ENCODE results near the gene OTOGL.
"Not testable (repeated sequence)": the region's sequence is repeated elsewhere in the genome, so short reads cannot be mapped to it uniquely, and the experiment has no call there.

Gene OTOGL

GRCh38 chr12:80189241-80189640, 89.9 kb downstream of the OTOGL start:
- DNase-seq = no peak

GRCh38 chr12:80190001-80190400, 90.7 kb downstream of the OTOGL start:
- no peak for DNase-seq

- no peak for DNase-seq
Measured at GRCh38 chr12:80192087-80192486, 92.8 kb downstream of the OTOGL start.

GRCh38 chr12:80193865-80194264, 94.5 kb downstream of the OTOGL start:
- DNase-seq = no peak

GRCh38 chr12:80195074-80195726, 95.9 kb downstream of the OTOGL start:
- DNase-seq = no peak

- DNase-seq = no peak
Measured at GRCh38 chr12:80195737-80196136, 96.4 kb downstream of the OTOGL start.

GRCh38 chr12:80196419-80196818, 97.1 kb downstream of the OTOGL start:
- no peak for DNase-seq

- DNase-seq = no peak
Measured at GRCh38 chr12:80198782-80199337, 99.5 kb downstream of the OTOGL start.

GRCh38 chr12:80199931-80200330, 100.6 kb downstream of the OTOGL start:
- no peak for DNase-seq

- no peak for DNase-seq
Measured at GRCh38 chr12:80200414-80200813, 101.1 kb downstream of the OTOGL start.

GRCh38 chr12:80201908-80202307, 102.6 kb downstream of the OTOGL start:
- DNase-seq = no peak

GRCh38 chr12:80205960-80206359, 106.6 kb downstream of the OTOGL start:
- no peak for DNase-seq

- no peak for DNase-seq
Measured at GRCh38 chr12:80208071-80208470, 108.7 kb downstream of the OTOGL start.

- no peak for DNase-seq
Measured at GRCh38 chr12:80211671-80212070, 112.3 kb downstream of the OTOGL start.

- no peak for DNase-seq
Measured at GRCh38 chr12:80212938-80213645, 113.8 kb downstream of the OTOGL start.

- no peak for DNase-seq
Measured at GRCh38 chr12:80213871-80214270, 114.5 kb downstream of the OTOGL start.

GRCh38 chr12:80217011-80217535, 117.7 kb downstream of the OTOGL start:
- DNase-seq = peak; percentile 32

GRCh38 chr12:80218925-80219324, 119.6 kb downstream of the OTOGL start:
- not testable (repeated sequence) for DNase-seq

GRCh38 chr12:80219345-80219744, 120.0 kb downstream of the OTOGL start:
- no peak for DNase-seq

- DNase-seq = no peak
Measured at GRCh38 chr12:80222261-80222660, 122.9 kb downstream of the OTOGL start.

- DNase-seq = no peak
Measured at GRCh38 chr12:80226576-80226975, 127.2 kb downstream of the OTOGL start.

- DNase-seq = not testable (repeated sequence)
Measured at GRCh38 chr12:80227904-80228303, 128.6 kb downstream of the OTOGL start.

GRCh38 chr12:80230068-80230467, 130.7 kb downstream of the OTOGL start:
- DNase-seq = no peak

- DNase-seq = no peak
Measured at GRCh38 chr12:80232837-80233236, 133.5 kb downstream of the OTOGL start.

Measured in NCI-H524 treated with DMSO at 0.1 percent for 48 hours (cell line).